ENCODE data around the gene CHSY1. TPM values are rescaled to one million over a fixed set of nuclear protein-coding genes. Genes with fewer than 3 reads are reported as not detected.

The CHSY1 gene
- polyA plus RNA-seq, 1 donor from 2014 or later = 16.1 TPM

DNA sequence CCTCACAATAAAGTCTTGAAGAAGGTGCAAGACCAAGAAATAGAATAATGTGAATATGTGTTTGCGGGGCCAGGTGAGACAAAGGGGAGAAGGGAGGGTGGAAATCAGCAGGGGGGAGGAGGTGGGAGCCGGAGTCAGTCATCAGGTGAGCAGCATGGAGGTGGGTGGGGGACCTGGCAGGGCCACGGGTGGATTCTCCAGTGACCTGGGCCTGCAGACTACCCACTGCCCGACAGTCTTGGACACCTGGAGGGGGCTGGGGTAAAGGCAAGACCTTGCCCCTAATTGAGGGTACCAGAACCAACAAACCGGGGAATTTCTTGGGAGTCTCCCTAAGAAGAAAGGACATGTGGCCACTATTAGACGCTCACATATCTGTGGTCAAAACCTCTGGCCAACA lies 95.8 kb downstream of the CHSY1 start:
- Histone ChIP-seq H3K9ac (ENCODE audit: low read length) (no peak overlapping the region), H3F3A (ENCODE audit: insufficient read depth, low read length, poor library complexity, severe bottlenecking) (no peaks in the 10 kb centered on the region), H3K4me3 (ENCODE audit: low read length) (no peak overlapping the region), H4K20me1 (ENCODE audit: insufficient read depth) (no peaks in the 10 kb centered on the region), H3K4me2 (ENCODE audit: low read length) (no peak overlapping the region), H3K9me2 (ENCODE audit: insufficient read depth, low read length) (no peaks in the 10 kb centered on the region), H3K27ac (ENCODE audit: low read length) (no peak overlapping the region), H2AFZ (ENCODE audit: low read depth, low read length) (no peak overlapping the region), H3K27me3 (ENCODE audit: insufficient read depth, low read depth, low read length) (no peaks in the 10 kb centered on the region), H3K79me2 (replicated peaks; ENCODE audit: insufficient read depth, low read length) (no peaks in the 10 kb centered on the region), H3K36me3 (ENCODE audit: insufficient read depth, low read length) (no peaks in the 10 kb centered on the region), H3K9me3 (ENCODE audit: low read length) (no peaks in the 10 kb centered on the region)
- TF ChIP-seq, protein P1, sequence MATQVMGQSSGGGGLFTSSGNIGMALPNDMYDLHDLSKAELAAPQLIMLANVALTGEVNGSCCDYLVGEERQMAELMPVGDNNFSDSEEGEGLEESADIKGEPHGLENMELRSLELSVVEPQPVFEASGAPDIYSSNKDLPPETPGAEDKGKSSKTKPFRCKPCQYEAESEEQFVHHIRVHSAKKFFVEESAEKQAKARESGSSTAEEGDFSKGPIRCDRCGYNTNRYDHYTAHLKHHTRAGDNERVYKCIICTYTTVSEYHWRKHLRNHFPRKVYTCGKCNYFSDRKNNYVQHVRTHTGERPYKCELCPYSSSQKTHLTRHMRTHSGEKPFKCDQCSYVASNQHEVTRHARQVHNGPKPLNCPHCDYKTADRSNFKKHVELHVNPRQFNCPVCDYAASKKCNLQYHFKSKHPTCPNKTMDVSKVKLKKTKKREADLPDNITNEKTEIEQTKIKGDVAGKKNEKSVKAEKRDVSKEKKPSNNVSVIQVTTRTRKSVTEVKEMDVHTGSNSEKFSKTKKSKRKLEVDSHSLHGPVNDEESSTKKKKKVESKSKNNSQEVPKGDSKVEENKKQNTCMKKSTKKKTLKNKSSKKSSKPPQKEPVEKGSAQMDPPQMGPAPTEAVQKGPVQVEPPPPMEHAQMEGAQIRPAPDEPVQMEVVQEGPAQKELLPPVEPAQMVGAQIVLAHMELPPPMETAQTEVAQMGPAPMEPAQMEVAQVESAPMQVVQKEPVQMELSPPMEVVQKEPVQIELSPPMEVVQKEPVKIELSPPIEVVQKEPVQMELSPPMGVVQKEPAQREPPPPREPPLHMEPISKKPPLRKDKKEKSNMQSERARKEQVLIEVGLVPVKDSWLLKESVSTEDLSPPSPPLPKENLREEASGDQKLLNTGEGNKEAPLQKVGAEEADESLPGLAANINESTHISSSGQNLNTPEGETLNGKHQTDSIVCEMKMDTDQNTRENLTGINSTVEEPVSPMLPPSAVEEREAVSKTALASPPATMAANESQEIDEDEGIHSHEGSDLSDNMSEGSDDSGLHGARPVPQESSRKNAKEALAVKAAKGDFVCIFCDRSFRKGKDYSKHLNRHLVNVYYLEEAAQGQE (IDR thresholded peaks at IDR 0.05; ENCODE audit: borderline replicate concordance) = no peak
- TF ChIP-seq EP300 (conservative IDR thresholded peaks at IDR 0.05; ENCODE audit: poor library complexity, severe bottlenecking) = no peak
- no peak for TF ChIP-seq TAF1 (IDR thresholded peaks at IDR 0.05; ENCODE audit: low read depth)
- TF ChIP-seq EZH2 (IDR thresholded peaks at IDR 0.05; ENCODE audit: borderline replicate concordance, insufficient read depth, low read length, poor library complexity, severe bottlenecking) = no peak
- no peak for TF ChIP-seq MXI1 (conservative IDR thresholded peaks at IDR 0.05; ENCODE audit: poor library complexity, severe bottlenecking)
- TF ChIP-seq POLR2AphosphoS5 (IDR thresholded peaks at IDR 0.05) = no peak
- no peak for TF ChIP-seq RAD21 (conservative IDR thresholded peaks at IDR 0.05)
- TF ChIP-seq SMC3 (conservative IDR thresholded peaks at IDR 0.05; ENCODE audit: poor library complexity) = no peak
- TF ChIP-seq, protein P2, sequence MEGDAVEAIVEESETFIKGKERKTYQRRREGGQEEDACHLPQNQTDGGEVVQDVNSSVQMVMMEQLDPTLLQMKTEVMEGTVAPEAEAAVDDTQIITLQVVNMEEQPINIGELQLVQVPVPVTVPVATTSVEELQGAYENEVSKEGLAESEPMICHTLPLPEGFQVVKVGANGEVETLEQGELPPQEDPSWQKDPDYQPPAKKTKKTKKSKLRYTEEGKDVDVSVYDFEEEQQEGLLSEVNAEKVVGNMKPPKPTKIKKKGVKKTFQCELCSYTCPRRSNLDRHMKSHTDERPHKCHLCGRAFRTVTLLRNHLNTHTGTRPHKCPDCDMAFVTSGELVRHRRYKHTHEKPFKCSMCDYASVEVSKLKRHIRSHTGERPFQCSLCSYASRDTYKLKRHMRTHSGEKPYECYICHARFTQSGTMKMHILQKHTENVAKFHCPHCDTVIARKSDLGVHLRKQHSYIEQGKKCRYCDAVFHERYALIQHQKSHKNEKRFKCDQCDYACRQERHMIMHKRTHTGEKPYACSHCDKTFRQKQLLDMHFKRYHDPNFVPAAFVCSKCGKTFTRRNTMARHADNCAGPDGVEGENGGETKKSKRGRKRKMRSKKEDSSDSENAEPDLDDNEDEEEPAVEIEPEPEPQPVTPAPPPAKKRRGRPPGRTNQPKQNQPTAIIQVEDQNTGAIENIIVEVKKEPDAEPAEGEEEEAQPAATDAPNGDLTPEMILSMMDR (IDR thresholded peaks at IDR 0.05; ENCODE audit: poor library complexity, severe bottlenecking) = no peak

DNA sequence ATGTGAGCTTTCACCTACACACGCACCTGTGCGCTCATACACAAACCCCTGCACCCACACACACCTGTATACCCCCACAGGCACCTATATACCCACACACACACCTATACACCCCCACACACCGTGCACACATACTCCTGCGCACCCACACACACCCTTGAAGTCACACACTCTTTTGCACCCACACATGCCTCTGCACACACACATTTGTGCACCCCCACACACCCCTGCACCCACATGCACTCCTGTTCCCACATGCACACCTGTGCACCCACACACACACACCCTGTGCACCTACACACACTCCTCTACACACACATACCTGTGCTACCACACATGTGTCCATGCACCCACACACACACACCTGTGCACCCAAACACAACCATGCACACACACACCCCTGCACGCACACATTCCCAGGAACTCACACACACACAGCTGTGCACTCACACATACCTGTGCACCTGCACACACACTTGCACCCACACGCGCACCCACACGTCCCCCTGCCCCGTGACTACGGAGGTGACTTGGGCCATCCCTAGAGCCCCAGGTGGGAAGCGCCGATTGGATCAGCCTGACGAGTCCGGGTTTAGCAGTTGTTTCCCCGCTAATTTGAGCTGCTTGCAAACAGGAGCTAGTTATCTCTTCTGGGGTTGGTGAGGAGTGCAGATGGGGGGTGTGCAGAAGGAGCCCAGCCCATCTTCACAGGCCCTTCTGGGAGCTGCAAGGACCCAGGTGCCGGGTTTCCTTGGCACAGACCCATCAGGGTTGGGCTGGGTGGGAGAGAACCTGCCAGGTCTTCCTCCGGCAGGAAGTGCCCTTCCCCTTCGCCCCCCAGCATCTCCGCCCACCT lies 97.8 kb downstream of the CHSY1 start:
- TF ChIP-seq TAF1 (IDR thresholded peaks at IDR 0.05; ENCODE audit: low read depth) (no peak), RAD21 (conservative IDR thresholded peaks at IDR 0.05) (no peak), MXI1 (conservative IDR thresholded peaks at IDR 0.05; ENCODE audit: poor library complexity, severe bottlenecking) (no peak), POLR2AphosphoS5 (IDR thresholded peaks at IDR 0.05) (no peak), EP300 (conservative IDR thresholded peaks at IDR 0.05; ENCODE audit: poor library complexity, severe bottlenecking) (no peak), SMC3 (conservative IDR thresholded peaks at IDR 0.05; ENCODE audit: poor library complexity) (no peak)
- TF ChIP-seq, protein P2 (IDR thresholded peaks at IDR 0.05; ENCODE audit: poor library complexity, severe bottlenecking) = no peak
- TF ChIP-seq, protein P1 (IDR thresholded peaks at IDR 0.05; ENCODE audit: borderline replicate concordance) = no peak

More for the DNA sequence above, 97.8 kb downstream of the CHSY1 start:
- Histone ChIP-seq H3K9me3 (ENCODE audit: low read length) (no peaks in the 10 kb centered on the region), H3K79me2 (replicated peaks; ENCODE audit: insufficient read depth, low read length) (no peaks in the 10 kb centered on the region), H3K9ac (ENCODE audit: low read length) (no peak overlapping the region), H3F3A (ENCODE audit: insufficient read depth, low read length, poor library complexity, severe bottlenecking) (no peaks in the 10 kb centered on the region), H3K27ac (ENCODE audit: low read length) (no peak overlapping the region), H3K4me2 (ENCODE audit: low read length) (no peak overlapping the region), H3K9me2 (ENCODE audit: insufficient read depth, low read length) (no peaks in the 10 kb centered on the region), H3K4me3 (ENCODE audit: low read length) (no peak overlapping the region), H4K20me1 (ENCODE audit: insufficient read depth) (no peaks in the 10 kb centered on the region), H2AFZ (ENCODE audit: low read depth, low read length) (no peak overlapping the region), H3K36me3 (ENCODE audit: insufficient read depth, low read length) (no peaks in the 10 kb centered on the region), H3K27me3 (ENCODE audit: insufficient read depth, low read depth, low read length) (no peaks in the 10 kb centered on the region)

Data from neural cell (in vitro differentiated cells).